ENCODE results near the gene VGLL1.

The VGLL1 gene

GRCh38 chrX:136531951-136532350 is at the start of gene VGLL1:
Gene VGLL1, plus strand, starts transcription at chrX:136532215. Its CDS starts 3,806 bp downstream, at chrX:136536021.
- DNase-seq (ENCODE audit: low read depth): no peak

DNA sequence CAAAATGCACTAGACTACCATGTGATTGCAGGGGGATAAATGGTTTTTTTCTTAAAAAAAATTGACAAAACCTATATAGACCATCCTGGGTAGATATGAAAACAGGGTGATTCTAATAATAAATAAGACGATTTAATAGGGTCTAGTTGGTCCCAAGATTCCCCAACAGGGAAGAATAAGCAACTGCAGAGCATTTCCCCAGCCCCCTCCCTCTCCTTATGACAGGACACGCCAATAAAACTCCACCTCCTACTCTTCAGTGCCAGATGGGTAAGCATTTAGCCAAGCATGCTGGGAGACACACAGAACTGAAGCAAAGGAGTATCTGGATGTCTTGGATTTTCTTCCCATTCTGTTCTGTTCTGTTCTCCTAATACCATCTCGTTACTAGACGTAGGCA is 44.4 kb upstream of the VGLL1 start, which contains the start of gene BRS3:
BRS3 (plus strand) TSS at position 301 of the 400 bp plus-strand sequence. CDS start 168 bp downstream, outside the sequence.
- DNase-seq (ENCODE audit: low read depth): no peak

DNA sequence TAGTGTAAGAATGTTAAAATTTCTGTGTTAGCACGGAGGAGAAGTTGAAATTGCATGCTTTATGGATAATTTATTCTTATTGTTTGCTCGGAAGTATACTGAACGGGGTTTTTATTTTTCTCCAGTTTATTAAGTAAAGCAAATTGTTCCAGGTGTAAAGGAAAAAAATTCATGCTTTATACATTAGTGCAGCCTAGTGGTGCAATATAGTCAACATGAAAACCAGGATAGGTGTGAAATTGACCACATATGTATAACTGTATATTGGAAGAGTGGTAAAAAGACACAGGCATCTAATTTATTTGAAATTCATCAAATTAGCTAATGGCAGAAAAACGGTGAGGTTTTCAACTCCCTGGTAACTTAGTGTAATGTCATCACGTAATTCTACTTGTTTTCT is 43.3 kb upstream of the VGLL1 start:
- DNase-seq (ENCODE audit: low read depth): no peak

GRCh38 chrX:136491832-136492231 is 40.2 kb upstream of the VGLL1 start:
- DNase-seq (ENCODE audit: low read depth): no peak

DNA sequence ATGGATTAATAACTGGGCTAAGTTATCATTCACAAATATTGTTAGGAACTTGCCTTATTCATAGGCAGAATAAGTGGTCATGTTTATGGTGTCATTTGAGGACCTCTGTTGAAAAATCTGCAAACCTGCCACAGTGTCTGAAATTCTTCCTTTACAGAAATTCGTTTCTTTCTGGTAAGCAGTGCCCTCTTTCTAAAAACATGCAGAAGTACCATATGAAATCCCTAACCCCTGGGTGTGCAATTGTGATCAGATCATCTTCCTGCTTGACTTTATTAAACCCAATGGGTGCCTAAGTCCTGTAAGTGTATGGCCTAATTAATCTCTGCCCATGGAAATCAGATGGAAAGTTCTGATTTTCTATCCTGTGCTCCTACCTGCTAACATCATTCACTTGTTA is 39.0 kb upstream of the VGLL1 start:
- no peak for DNase-seq (ENCODE audit: low read depth)

GRCh38 chrX:136495043-136495442 is 37.0 kb upstream of the VGLL1 start:
- DNase-seq (ENCODE audit: low read depth): no peak

GRCh38 chrX:136496186-136496763 is 35.7 kb upstream of the VGLL1 start:
- DNase-seq (ENCODE audit: low read depth): no peak

DNA sequence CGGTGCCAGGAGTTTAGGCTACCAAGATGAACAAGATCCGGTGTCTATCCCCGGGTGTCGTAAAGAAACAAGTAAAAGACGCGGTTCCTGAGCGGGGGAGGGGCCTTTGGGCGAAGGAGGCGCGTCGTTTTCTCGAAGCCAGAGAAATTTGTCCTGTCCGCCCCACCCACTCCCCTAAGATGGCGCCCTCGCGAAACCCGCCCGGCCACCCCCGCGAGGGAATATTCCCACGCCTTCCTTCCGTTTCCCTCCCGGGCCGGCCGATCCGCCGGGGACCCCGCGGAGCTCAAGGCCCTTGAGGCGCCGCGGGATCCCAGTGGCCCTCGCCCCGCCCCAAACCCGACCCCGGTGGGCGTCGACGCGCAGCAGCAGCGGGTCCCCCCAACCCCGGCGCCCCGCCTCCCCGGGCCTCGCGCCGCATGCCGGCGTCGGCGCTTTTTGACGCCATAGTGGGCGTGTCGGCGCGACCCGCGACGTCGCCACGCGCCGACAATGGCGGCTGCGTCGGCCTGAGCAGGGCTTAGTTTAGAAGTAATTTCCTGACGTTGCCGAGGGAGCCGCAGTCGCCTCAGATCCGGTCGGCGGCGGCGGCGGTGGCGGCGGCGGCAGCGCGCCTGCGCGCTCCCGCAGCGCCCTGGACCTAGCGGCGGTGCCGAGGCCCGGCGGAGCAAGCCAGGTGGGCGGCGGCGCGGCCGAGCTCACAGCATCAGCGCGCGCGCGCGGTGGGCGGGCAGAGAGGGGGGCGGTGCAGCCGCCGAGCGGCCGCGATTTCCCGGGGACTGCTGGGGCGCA is 35.1 kb upstream of the VGLL1 start:
- DNase-seq (ENCODE audit: low read depth): peak; percentile 72

DNA sequence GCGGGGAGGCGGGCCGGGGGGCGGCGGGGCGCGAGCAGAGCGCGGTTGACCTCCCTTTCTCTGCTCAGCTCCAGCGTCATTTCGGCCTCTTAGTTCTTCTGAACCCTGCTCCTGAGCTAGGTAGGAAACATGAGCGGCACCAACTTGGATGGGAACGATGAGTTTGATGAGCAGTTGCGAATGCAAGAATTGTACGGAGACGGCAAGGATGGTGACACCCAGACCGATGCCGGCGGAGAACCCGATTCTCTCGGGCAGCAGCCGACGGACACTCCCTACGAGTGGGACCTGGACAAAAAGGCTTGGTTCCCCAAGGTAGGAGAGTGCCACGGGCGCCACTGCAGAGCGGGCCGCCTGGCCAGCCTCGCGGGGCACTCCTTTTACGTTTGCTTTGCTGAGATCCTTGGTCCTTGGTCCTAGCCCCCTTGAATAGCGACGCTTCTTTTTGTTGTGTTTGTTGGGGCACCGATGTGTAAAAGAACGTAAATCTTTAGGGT is 34.4 kb upstream of the VGLL1 start, which contains the start of gene HTATSF1:
HTATSF1 (plus strand) TSS at position 37 of the 497 bp plus-strand sequence; CDS start at position 130, 93 bp downstream.
- no peak for DNase-seq (ENCODE audit: low read depth)

DNA sequence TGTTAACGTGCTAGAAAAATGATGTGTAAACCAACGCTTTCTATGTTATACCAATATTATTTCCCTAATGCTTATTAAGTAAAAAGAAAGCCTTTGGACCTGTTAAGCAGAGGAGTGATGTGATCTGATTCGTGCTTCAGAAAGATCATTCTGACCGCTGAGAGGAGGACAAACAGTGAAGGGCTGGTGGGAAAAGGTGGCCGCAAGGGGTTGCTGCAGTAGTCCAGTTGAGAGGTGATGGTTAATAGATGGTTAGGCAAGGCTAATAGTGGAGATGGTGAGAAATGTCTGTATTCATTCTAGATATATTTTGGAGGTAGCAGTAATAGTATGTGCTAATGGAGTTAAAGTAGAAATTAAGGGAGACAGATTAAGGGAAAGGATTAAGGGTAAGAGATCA is 12.9 kb upstream of the VGLL1 start:
- no peak for DNase-seq (ENCODE audit: low read depth)

DNA sequence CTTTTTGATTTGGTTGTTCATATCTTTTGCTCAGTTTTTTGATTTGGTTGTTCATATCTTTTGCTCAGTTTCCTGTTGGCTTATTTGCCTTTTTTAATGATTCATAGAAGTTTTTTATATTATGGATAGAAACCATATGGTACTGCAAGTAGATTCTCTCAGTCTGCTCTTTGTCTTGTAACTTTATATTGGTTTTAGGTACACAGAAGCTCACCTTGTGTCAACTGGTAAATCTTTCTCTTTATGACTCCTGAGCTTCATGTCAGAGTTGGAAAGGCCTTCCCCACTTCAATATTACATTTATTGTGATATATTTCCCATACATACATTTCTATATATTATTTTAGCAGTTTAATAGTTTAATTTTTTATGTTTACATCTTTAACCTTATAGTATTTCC is 8.2 kb upstream of the VGLL1 start:
- DNase-seq (ENCODE audit: low read depth): no peak

GRCh38 chrX:136525738-136526606 is 6.0 kb upstream of the VGLL1 start:
- DNase-seq (ENCODE audit: low read depth): no peak

DNA sequence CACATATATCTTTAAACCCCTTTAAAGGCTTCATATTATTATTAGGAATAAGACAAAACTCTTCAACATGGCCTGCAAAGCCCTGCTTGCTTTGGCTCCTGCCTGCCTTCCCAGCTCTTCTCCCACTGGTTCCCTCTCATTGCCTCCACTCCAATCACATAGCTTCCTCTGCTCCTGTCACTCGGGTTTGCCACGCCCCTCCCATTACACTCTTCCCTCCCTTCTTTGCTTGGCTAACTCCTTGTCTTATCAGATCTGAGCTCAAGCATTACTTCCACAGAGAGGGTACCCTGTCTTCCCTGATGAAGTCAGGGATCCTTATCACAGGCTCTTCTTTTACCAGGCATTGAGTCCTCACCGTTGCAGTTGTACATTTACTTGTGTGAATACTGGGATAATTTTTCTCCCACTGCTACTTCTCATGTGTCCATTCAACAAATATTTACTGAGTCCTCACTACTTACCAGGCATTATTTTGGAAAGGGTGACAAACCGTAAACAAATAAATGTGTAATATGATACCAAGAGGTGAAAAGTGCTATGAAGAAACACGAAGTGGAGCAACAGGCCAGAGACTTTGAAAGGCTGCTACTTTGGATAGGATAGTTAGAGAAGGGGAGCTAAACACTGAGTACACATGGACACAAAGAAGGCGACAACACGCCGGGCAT is 3.2 kb upstream of the VGLL1 start:
- DNase-seq (ENCODE audit: low read depth): no peak

DNA sequence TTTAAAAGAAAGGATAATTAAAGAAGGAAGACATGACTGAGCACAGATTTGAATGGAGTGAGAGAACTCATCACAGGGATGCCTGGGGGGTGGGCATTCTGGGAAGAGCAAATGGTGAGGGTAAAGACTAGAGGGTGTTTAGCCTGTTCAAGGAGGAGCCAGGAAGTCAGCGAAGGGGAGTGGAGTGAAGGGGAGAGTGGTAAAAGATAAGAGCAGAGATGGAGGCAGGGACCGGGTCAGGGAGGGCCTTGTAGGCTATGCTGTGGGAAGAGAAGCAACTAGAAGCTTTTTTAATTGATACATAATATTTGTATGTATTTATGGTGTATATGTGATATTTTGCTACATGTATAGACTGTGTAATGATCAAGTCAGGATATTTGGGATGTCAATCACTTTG is 2.2 kb upstream of the VGLL1 start:
- no peak for DNase-seq (ENCODE audit: low read depth)

DNA sequence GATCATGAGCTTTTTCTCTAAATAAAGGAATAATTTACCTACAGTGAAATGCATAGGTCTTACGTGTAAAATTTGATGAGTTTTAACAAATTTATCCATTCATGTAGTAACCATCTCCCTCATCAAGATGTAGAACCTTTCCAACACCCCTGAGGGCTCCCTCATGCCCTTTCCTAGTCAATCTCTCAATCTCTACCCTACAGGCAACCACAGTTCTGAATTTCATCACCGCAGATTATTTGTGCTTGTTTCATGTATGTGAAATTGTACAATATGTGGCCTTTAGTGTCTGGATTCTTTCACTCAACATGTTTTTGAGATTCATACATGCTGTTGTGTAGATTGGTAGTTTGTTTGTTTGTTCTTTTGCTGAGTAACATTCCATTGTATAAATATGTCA is 2.1 kb downstream of the VGLL1 start:
- no peak for DNase-seq (ENCODE audit: low read depth)

GRCh38 chrX:136538811-136539210 is 6.8 kb downstream of the VGLL1 start:
- DNase-seq (ENCODE audit: low read depth): no peak

DNA sequence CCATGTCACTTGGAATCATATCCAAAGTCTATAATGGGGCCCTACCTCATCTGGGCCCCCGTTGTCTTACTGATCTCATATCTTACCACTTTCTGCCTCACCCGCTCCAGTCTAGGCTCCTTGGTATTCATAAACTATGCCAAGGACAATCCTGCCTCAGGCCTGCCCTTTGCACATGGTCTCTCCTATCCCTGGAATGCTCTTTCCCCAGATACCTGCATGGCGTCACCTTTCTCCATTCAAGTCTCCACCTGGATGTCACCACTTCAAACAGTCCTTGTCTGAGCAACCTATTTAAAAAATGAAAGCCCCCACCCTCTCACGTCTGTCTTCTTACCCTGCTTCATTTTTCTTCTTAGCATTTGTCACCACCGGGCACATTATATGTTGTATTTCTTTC is 8.2 kb downstream of the VGLL1 start:
- DNase-seq (ENCODE audit: low read depth): no peak

DNA sequence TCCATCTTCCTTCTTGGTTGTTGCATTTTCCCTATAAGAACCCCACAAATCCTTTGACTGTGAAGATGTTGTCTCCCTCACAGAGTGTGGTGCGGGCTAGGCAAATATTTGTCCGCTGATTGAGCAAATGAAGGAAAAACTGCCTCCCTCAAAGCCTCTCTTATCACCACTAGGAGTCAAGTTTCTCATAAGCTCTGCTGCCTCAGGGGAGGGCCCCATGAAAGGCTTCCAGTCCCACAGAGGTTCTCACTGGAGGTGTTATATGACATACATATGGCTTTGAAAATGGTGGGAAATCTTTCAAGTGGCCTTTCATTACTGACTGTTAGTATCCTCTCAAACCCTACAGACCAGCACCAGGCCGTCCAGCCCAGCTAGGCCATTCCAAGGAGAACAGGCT is 9.3 kb downstream of the VGLL1 start:
- no peak for DNase-seq (ENCODE audit: low read depth)

DNA sequence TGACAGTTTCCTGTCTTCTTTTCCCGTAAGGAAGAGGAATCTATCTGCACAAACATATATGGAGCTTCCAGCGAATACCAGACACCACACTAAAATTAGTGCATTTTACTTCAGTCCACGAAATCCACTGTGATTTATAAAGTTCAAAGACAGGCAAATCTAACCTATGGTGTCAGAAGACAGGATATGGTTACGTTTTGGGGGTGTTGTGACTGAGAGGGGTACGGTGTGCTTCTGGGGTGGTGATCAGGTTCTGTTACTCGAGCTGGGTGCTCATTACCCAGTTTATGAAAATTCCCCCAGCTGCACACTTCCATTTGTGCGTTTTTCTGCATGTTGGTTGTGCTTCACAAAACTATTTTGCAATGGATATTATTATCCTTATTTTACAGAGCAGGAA is 10.3 kb downstream of the VGLL1 start:
- no peak for DNase-seq (ENCODE audit: low read depth)

DNA sequence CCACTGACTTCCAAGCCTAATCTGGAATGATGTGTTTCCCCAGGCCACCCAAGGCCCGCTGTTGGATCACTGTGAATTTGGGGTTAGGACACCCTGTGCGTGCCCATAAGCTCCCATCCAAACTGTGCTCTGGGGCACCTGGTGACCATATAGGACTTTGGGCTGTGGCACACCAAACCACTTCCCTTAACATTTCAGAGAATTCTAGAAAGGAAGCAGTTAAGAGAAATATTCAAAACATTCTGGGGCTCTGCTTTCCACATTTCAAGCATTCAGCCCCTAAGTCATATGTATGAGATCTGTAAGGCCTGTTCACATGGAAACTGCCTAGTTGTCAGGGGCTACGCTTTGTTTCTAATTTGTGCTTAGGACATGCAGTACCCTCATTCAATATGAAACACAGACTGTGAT is 14.4 kb downstream of the VGLL1 start:
- DNase-seq (ENCODE audit: low read depth): no peak

DNA sequence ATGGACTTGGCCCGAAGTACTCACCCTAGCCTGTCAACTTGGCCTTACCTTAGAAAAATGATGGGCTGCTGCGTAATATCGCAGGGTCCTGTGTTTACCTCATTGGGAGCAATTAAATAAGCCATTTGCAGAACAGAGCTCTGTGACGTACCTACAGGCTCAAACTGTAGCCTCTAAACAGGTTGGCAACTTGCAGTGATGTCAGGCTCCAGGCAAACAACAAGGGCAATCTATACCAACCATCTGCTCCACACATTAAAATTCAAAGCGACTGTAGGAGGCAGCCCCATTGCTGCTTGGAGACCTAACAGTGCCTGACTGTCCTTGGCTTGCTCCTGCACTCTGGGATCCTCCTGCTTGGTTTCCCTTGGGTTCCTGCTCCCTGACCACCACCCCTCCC is 17.2 kb downstream of the VGLL1 start:
- no peak for DNase-seq (ENCODE audit: low read depth)

- no peak for DNase-seq (ENCODE audit: low read depth)
These were observed 19.4 kb downstream of the VGLL1 start for GRCh38 chrX:136551410-136551809.
